ENCODE data around the gene C22orf23. TPM values are rescaled to one million over a fixed set of nuclear protein-coding genes. Genes with fewer than 3 reads are reported as not detected.

The C22orf23 gene
- total and polyA plus RNA-seq, 2 of the 4 experiments (the other 2 are of a cell fraction), result 0.39 to 0.54 TPM

DNA sequence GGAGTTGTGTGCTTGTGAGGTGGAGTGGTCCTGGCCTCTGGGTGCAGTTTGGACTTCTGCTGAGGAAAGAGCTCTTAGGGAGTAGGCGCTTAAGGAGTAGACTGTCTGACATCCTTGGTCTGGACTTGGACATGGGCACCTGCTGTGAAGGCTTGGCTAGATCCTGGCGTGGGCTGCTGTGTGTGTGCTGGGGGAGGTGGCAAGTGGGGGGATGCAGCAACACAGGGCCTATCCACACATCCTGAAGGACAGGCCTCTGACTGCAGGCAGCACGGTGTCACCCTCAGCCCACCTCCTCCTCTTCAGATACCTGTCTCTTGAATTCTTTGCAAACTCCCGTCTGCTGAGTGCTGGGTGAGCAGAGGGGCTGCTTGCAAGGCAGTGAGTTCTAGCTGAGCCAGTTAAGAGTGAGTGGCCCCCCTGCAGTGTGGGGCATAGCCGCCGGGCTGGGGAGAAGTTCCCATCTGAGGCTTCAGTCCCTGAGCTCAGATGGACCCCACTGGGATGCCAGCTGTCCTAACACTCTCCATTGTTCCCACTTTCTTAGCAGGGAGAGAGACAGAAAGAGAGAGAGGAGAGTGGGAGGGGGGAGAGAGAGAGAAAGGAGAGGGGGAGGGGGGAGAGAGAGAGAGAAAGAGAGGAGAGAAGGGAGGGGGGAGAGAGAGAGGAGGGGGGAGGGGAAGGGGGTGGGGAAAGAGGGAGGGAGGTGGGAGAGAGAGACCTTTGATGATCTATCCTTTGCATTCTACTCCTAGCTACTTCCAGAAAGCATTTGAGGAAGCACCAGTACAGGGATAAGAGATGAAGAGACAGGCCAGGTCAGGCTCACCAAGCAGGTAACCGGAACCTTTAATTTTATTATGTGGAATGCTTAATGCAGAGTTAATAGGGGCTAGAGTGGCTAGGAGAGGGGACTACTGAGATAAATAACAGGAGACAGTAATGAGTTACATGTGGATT, 18.4 kb upstream of the C22orf23 start:
- H2BK20ac ChIP-seq (ENCODE audit: low read depth, low read length), result no peak overlapping the region
- H3K27me3 ChIP-seq (ENCODE audit: control insufficient read depth, insufficient read depth, low read length), result no peaks in the 10 kb centered on the region
- DNase-seq (no peak), ATAC-seq (ENCODE audit: low read depth) (no peak)
- no peak overlapping the region for H2AFZ ChIP-seq (replicated peaks; ENCODE audit: low read length, poor library complexity)
- H2BK5ac ChIP-seq (ENCODE audit: low read depth, low read length, poor library complexity, severe bottlenecking), result no peak overlapping the region
- peaks cover 5% of the 10 kb centered on the region for H4K20me1 ChIP-seq (ENCODE audit: insufficient read depth, low read length)
- H3K4ac ChIP-seq (ENCODE audit: low read depth, low read length), result no peak overlapping the region
- H3K56ac ChIP-seq (ENCODE audit: extremely low read depth, insufficient read depth, low read length), result no peak overlapping the region
- H3K9me3 ChIP-seq (ENCODE audit: control insufficient read depth, insufficient read depth, low read length), result no peaks in the 10 kb centered on the region
- in situ Hi-C loops (cut with MboI; ENCODE audit: low sequenced_read_pairs) (no loop called here), dilution Hi-C loops (cut with HindIII; ENCODE audit: low sequenced_read_pairs, unreplicated experiment) (no loop called here), intact Hi-C loops (cut with micrococcal nuclease) (no loop called here)
- no peak overlapping the region for H3K14ac ChIP-seq (replicated peaks; ENCODE audit: low read depth, low read length)
- no peak overlapping the region for H3K9ac ChIP-seq (ENCODE audit: low read depth, low read length)
- H4K5ac ChIP-seq (ENCODE audit: low read depth, low read length), result no peak overlapping the region
- no TSS peak for BruUV-seq (replicated peaks)
- no peak overlapping the region for H3K4me2 ChIP-seq (ENCODE audit: low read depth, low read length)
- H2AK9ac ChIP-seq (replicated peaks; ENCODE audit: low read depth, low read length, poor library complexity), result no peak overlapping the region
- 100% methylated on average over 2 of the region's 7 CpGs; no CpG with 5 or more reads in 1 of the 2 experiments for WGBS, 2 experiments (ENCODE audit: extremely low coverage in 2 of 2, insufficient read length in 1 of 2)
- H3K4me1 ChIP-seq (ENCODE audit: control insufficient read depth, insufficient read depth, low read length), result no peaks in the 10 kb centered on the region
- no peak overlapping the region for H3K4me3 ChIP-seq (ENCODE audit: insufficient read depth, low read depth, low read length)
- no peak overlapping the region for H4K91ac ChIP-seq (ENCODE audit: insufficient read depth, low read depth, low read length)
- H2AK5ac ChIP-seq (ENCODE audit: low read depth, low read length), result no peak overlapping the region
- H3K18ac ChIP-seq (ENCODE audit: low read depth, low read length), result no peak overlapping the region
- no peak overlapping the region for H3K23ac ChIP-seq (ENCODE audit: low read depth, low read length)
- no peak overlapping the region for H2BK15ac ChIP-seq (ENCODE audit: low read depth, low read length)
- TF ChIP-seq, protein P1, sequence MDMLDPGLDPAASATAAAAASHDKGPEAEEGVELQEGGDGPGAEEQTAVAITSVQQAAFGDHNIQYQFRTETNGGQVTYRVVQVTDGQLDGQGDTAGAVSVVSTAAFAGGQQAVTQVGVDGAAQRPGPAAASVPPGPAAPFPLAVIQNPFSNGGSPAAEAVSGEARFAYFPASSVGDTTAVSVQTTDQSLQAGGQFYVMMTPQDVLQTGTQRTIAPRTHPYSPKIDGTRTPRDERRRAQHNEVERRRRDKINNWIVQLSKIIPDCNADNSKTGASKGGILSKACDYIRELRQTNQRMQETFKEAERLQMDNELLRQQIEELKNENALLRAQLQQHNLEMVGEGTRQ (IDR thresholded peaks at IDR 0.05; ENCODE audit: low read depth, low read length), result no peak
- TF ChIP-seq MXI1 (IDR thresholded peaks at IDR 0.05; ENCODE audit: borderline replicate concordance, low read depth, low read length) (no peak), POLR2A (IDR thresholded peaks at IDR 0.05; ENCODE audit: low read depth, low read length) (no peak)
- TF ChIP-seq, protein P2, sequence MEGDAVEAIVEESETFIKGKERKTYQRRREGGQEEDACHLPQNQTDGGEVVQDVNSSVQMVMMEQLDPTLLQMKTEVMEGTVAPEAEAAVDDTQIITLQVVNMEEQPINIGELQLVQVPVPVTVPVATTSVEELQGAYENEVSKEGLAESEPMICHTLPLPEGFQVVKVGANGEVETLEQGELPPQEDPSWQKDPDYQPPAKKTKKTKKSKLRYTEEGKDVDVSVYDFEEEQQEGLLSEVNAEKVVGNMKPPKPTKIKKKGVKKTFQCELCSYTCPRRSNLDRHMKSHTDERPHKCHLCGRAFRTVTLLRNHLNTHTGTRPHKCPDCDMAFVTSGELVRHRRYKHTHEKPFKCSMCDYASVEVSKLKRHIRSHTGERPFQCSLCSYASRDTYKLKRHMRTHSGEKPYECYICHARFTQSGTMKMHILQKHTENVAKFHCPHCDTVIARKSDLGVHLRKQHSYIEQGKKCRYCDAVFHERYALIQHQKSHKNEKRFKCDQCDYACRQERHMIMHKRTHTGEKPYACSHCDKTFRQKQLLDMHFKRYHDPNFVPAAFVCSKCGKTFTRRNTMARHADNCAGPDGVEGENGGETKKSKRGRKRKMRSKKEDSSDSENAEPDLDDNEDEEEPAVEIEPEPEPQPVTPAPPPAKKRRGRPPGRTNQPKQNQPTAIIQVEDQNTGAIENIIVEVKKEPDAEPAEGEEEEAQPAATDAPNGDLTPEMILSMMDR (conservative IDR thresholded peaks at IDR 0.05; ENCODE audit: low read depth, low read length), result no peak
- peaks cover 3 to 5% of the 10 kb centered on the region in 2 experiments; a peak in 3 of 4 replicates for H3K79me1 ChIP-seq (ENCODE audit: low read depth in 1 of 2, low read length in 2 of 2)
- ChIA-PET POLR2A (ENCODE audit: unreplicated experiment) (no interaction called here), CTCF (no interaction called here)
- no peak overlapping the region for H3K27ac ChIP-seq (ENCODE audit: insufficient read depth, low read length)
- H2BK120ac ChIP-seq (ENCODE audit: low read depth, low read length), result no peak overlapping the region
- no peaks in the 10 kb centered on the region for H3K9me1 ChIP-seq (ENCODE audit: insufficient read depth, low read length)
- H4K8ac ChIP-seq (ENCODE audit: low read depth in 2 of 2, low read length in 2 of 2), result no peak overlapping the region
- peaks cover 16% of the 10 kb centered on the region for H3K36me3 ChIP-seq (ENCODE audit: control insufficient read depth, insufficient read depth, low read length)
